ENCODE measurements around the gene EFNA3.

- TF ChIP-seq, protein P1, sequence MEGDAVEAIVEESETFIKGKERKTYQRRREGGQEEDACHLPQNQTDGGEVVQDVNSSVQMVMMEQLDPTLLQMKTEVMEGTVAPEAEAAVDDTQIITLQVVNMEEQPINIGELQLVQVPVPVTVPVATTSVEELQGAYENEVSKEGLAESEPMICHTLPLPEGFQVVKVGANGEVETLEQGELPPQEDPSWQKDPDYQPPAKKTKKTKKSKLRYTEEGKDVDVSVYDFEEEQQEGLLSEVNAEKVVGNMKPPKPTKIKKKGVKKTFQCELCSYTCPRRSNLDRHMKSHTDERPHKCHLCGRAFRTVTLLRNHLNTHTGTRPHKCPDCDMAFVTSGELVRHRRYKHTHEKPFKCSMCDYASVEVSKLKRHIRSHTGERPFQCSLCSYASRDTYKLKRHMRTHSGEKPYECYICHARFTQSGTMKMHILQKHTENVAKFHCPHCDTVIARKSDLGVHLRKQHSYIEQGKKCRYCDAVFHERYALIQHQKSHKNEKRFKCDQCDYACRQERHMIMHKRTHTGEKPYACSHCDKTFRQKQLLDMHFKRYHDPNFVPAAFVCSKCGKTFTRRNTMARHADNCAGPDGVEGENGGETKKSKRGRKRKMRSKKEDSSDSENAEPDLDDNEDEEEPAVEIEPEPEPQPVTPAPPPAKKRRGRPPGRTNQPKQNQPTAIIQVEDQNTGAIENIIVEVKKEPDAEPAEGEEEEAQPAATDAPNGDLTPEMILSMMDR (conservative IDR thresholded peaks at IDR 0.05 in 1 of 2, IDR thresholded peaks at IDR 0.05 in 1 of 2; ENCODE audit: extremely low read depth in 1 of 2, insufficient read depth in 1 of 2, low read depth in 1 of 2, low read length in 2 of 2): peak in 1 of 2 donors; percentile 43
- no peak for TF ChIP-seq EZH2 (IDR thresholded peaks at IDR 0.05; ENCODE audit: borderline replicate concordance, low read length)
Measured at GRCh38 chr1:155070721-155071569, 7.7 kb upstream of the EFNA3 start.

Data from mammary epithelial cell (primary cell).